ENCODE results near the gene ZFP1. TPM values are rescaled to one million over a fixed set of nuclear protein-coding genes. Genes with fewer than 3 reads are reported as not detected.

Gene ZFP1
- total RNA-seq (ENCODE audit: low replicate concordance): 9.2 and 16.2 TPM in 2 replicates

DNA sequence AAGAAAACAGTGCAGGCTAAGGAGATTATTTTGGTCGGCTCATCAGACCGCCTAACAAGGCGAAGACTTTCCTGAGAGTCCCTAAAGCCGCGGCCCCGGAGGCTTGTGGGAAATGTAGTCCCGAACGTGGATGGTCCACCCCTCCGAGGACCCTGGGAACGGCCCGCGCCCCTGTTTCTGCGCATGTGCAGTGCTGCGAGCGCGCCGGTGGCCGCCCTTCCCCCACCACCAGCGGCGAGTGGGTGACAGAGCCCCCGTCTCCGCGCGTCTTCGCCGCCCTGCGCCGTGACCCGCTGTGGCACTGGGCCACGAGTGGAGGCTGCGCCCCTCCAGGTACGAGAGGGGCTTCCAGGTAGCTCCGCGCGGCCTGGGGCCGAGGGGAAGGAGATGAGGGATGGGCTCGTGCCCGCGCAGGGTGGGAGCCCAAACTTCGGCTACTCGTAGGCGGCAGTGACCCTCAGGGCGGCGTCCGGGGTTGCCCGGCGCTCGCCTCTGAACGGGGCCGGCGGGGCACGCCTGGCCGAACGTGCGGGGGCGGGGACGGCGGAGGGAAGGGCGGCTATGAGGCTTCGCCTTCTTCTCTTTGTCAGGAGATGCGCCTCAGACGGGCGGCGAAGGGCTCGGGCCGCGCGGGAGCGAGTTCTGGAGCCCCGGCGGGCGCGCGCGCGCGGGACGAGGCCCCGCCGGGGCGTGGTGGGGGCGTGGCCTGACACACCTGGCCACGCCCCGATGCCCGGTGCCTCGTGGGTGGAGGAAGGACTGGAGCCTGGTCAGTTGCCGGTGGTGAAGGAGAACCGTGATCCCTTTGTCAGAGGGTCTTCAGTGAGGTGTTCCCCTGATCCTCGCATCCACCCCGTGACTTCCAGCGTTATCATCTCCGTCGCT is at the start of gene ZFP1:
ZFP1 (plus strand) TSS at position 214 of the 885 bp plus-strand sequence. CDS start 4,428 bp downstream, outside the sequence.
- H3K4me3 ChIP-seq (ENCODE audit: low read depth, low read length): peak within 1 kb of the TSS; percentile 97
- TF ChIP-seq, protein P1, sequence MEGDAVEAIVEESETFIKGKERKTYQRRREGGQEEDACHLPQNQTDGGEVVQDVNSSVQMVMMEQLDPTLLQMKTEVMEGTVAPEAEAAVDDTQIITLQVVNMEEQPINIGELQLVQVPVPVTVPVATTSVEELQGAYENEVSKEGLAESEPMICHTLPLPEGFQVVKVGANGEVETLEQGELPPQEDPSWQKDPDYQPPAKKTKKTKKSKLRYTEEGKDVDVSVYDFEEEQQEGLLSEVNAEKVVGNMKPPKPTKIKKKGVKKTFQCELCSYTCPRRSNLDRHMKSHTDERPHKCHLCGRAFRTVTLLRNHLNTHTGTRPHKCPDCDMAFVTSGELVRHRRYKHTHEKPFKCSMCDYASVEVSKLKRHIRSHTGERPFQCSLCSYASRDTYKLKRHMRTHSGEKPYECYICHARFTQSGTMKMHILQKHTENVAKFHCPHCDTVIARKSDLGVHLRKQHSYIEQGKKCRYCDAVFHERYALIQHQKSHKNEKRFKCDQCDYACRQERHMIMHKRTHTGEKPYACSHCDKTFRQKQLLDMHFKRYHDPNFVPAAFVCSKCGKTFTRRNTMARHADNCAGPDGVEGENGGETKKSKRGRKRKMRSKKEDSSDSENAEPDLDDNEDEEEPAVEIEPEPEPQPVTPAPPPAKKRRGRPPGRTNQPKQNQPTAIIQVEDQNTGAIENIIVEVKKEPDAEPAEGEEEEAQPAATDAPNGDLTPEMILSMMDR (IDR thresholded peaks at IDR 0.05; ENCODE audit: insufficient read depth, low read length): no peak
- DNase-seq (ENCODE audit: low read depth): peak; percentile 92

DNA sequence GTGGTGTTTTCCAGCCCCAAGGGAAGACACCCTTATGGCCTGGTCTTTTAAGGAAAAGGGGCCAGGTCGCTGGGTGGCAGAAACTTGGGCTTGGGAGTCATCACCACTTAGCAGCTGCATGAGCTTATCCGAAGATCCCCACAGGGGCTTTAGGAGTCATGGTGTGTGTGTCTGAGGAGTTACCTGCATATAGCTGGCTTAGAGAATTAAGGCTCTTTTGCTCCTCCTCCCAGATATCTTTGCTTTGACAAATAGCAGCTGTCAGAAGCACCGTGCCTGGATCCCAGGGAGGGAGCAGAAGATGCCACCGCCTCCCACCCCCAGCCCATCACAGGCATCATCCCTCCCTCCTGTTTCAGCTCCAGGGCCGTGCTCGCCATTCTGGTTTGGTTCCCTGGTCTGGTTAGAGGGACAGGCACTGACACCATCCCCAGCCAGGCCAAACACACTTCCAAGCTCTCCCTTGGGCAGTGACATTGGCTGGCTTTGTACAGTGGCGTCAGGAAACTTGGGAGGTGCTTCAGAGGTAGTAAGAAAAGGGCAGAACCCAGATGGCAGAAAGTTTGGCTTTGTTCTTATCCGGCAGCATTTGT is 49.2 kb upstream of the ZFP1 start:
- H3K4me3 ChIP-seq (ENCODE audit: low read depth, low read length): no peak overlapping the region
- TF ChIP-seq, protein P1 (IDR thresholded peaks at IDR 0.05; ENCODE audit: insufficient read depth, low read length): no peak
- DNase-seq (ENCODE audit: low read depth): no peak

DNA sequence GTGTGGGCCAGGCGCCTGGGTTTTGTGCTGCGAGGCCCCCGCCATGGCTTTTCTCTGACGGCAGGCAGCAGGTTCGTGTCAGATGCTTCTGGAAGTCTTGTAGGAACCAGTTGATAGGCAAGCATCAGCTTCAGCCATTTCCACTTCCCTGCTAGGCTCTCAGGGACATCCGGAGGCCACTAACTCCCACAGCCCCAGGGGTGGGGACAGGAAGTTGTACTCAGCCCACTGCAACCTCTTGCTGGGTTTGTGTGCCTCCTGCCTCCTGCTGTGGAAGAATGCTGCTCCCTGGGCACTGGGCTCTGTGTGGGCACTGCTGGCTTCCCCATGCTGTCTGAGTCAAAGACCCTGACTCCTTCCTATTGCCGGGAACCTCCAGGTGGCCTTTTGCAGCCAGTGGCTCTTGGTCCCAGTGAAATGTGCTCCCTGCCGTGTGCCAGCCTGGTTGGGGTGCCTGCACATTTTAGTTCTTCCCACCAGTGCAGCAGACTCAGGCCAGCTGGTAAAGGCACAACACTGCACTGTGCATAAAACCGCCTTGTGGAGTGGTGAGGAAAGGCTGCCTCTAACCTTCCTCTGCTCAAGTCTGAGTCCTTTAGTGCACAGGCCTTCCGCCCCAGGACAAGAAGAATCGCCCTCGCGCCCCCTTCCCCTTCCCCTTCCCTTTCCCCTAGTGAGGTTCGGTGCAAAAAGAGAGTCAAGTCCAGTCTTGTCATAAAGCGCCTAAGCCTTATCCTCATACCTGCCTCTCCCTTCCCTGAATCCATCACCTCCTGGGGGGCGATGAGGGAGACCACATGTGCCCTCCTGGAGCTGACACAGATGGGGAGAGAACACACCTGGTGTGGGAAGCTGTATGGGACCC is 48.4 kb upstream of the ZFP1 start:
- TF ChIP-seq, protein P1 (IDR thresholded peaks at IDR 0.05; ENCODE audit: insufficient read depth, low read length): no peak
- no peak for DNase-seq (ENCODE audit: low read depth)
- no peak overlapping the region for H3K4me3 ChIP-seq (ENCODE audit: low read depth, low read length)

DNA sequence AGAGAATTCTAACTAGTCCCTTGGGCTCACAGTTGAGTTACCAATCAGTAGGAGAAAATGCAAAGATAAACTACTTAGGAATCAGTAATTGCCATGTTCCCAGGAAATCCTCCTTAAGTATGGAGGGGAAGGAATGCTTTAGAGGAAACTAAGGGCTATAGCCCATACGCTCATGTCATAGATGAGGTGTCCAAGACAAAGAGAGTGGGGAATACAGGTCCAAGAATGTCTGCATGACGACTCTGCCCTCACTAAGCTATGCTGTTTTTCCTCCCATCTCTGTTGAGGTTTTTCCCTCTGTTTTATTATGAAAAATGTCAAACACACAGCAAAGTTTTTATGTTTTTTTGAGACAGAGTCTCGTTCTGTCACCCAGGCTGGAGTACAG is 47.7 kb upstream of the ZFP1 start:
- DNase-seq (ENCODE audit: low read depth): no peak
- TF ChIP-seq, protein P1 (IDR thresholded peaks at IDR 0.05; ENCODE audit: insufficient read depth, low read length): no peak
- no peak overlapping the region for H3K4me3 ChIP-seq (ENCODE audit: low read depth, low read length)

DNA sequence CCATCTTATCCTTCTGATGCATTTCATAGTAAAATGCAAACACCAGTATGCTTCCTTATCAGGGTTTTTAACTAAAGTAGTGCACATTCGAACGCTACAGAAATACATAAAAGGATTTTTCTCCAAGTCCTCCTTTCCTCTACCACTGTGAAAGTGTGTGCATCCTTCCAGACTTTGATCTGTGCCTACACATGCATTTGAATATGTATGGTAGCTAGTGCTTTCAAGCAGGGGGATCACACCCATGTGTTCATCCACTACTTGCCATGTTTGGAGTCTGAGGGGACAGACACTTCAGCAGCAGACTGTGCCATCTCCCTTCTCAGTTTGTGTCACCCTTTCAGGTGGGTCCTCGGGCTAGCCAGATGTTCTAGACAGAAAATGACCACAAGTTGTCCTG is 46.7 kb upstream of the ZFP1 start:
- H3K4me3 ChIP-seq (ENCODE audit: low read depth, low read length): no peak overlapping the region
- TF ChIP-seq, protein P1 (IDR thresholded peaks at IDR 0.05; ENCODE audit: insufficient read depth, low read length): no peak
- DNase-seq (ENCODE audit: low read depth): no peak

DNA sequence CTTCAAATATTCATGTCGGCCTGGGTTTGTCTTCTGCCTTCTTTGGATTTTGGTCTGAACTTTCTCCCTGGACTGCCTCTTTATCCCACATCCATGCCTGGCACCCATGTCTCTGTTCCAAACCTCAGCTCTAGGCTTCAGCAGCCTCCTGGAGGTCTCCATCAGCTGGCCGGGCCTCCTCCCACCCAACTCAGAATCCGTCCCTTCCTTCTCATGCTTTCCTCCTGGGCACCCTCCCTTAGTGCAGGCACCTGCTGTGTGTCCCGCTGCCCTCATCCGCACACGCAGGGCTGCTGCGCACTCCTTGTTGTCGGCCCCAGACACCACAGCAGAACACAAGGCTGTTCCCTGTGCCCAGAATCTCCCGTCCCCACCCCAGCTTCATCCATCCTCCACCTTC is 45.7 kb upstream of the ZFP1 start:
- TF ChIP-seq, protein P1 (IDR thresholded peaks at IDR 0.05; ENCODE audit: insufficient read depth, low read length): no peak
- DNase-seq (ENCODE audit: low read depth): no peak
- H3K4me3 ChIP-seq (ENCODE audit: low read depth, low read length): no peak overlapping the region
